D721Med (cell line): Measurements from ENCODE around the gene HOXB9.

ENCODE experiments used
- DNase-seq: peaks from one replicate; pipeline ENCODE4 v3.0.0; 2011; ENCODE audit warnings: low spot score; ENCODE audit not compliant: insufficient read length
- FAIRE-seq: peaks from 2 replicates; lab custom pipeline; 2011; peaks lifted over from hg19 to GRCh38; lab: Jason Lieb, UNC
- TF ChIP-seq, protein P1 (sequence below): IDR thresholded peaks from 2 replicates; pipeline ENCODE4 v1.5.1; 2012; ENCODE audit warnings: mild to moderate bottlenecking, control low read depth; ENCODE audit not compliant: insufficient read depth; ENCODE audit errors: missing control alignments

Gene HOXB9

GRCh38 chr17:48584223-48584741 is 41.9 kb downstream of the HOXB9 start:
- FAIRE-seq (no peak), DNase-seq (no peak)
- TF ChIP-seq, protein P1, sequence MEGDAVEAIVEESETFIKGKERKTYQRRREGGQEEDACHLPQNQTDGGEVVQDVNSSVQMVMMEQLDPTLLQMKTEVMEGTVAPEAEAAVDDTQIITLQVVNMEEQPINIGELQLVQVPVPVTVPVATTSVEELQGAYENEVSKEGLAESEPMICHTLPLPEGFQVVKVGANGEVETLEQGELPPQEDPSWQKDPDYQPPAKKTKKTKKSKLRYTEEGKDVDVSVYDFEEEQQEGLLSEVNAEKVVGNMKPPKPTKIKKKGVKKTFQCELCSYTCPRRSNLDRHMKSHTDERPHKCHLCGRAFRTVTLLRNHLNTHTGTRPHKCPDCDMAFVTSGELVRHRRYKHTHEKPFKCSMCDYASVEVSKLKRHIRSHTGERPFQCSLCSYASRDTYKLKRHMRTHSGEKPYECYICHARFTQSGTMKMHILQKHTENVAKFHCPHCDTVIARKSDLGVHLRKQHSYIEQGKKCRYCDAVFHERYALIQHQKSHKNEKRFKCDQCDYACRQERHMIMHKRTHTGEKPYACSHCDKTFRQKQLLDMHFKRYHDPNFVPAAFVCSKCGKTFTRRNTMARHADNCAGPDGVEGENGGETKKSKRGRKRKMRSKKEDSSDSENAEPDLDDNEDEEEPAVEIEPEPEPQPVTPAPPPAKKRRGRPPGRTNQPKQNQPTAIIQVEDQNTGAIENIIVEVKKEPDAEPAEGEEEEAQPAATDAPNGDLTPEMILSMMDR, result no peak

- TF ChIP-seq, protein P1, result no peak
- FAIRE-seq (no peak), DNase-seq (no peak)
Observed at GRCh38 chr17:48583708-48584222, 42.4 kb downstream of the HOXB9 start.

GRCh38 chr17:48582750-48583069 is 43.4 kb downstream of the HOXB9 start:
- DNase-seq (no peak), FAIRE-seq (no peak)
- TF ChIP-seq, protein P1, result no peak

- TF ChIP-seq, protein P1, result no peak
- no peak for DNase-seq
- FAIRE-seq, result no peak
Observed at GRCh38 chr17:48579760-48580554, 46.2 kb downstream of the HOXB9 start.

- TF ChIP-seq, protein P1, result no peak
- FAIRE-seq (no peak), DNase-seq (no peak)
Observed at GRCh38 chr17:48579471-48579759, 46.7 kb downstream of the HOXB9 start.

- DNase-seq (no peak), FAIRE-seq (no peak)
- TF ChIP-seq, protein P1, result no peak
Observed at GRCh38 chr17:48578616-48579470, 47.3 kb downstream of the HOXB9 start.
